Pancreas (tissue), 10 donors: ENCODE results near the gene DYNLT1. TPM values are rescaled to one million over a fixed set of nuclear protein-coding genes. Genes with fewer than 3 reads are reported as not detected.
"Not testable (repeated sequence)": the region's sequence is repeated elsewhere in the genome, so short reads cannot be mapped to it uniquely, and the experiment has no call there.

Experiments
- ATAC-seq, 4 donors: fragments of 200-7000 bp; cut with Tn5 transposase; one replicate each; pipeline versions ENCODE4 v1.8.0 to v1.9.1; 2020; ENCODE audit warnings: mild to moderate bottlenecking in 4 of 4, moderate library complexity in 4 of 4
- DNase-seq, 6 donors: peaks; one replicate each; pipeline ENCODE4 v3.0.0-alpha.2; 2020
- FAIRE-seq: peaks from 2 replicates; lab custom pipeline; 2012; peaks lifted over from hg19 to GRCh38; lab: Jason Lieb, UNC
- H3K27ac ChIP-seq, 4 donors: fragments of 200-600 bp; sonication (generic); 1 replicate in 3 of 4; 2 replicates in 1 of 4; pipeline versions ENCODE4 v1.5.0 to v1.8.0; 2020
- H3K27me3 ChIP-seq, 4 donors: fragments of 200-600 bp; one replicate each; pipeline ENCODE4 v1.8.0; 2021
- H3K36me3 ChIP-seq, 3 donors: fragments of 200-600 bp; sonication (generic) in 1 of 3; one replicate each; pipeline versions ENCODE4 v1.5.0 to v1.8.0; 2020 to 2021
- H3K4me1 ChIP-seq, 3 donors: fragments of 200-600 bp; one replicate each; pipeline ENCODE4 v1.8.0; 2021
- H3K4me3 ChIP-seq, 4 donors: fragments of 200-600 bp; sonication (generic) in 2 of 4; one replicate each; pipeline versions ENCODE4 v1.5.0 to v1.8.0; 2020 to 2021
- H3K9me3 ChIP-seq, 4 donors: fragments of 200-600 bp; one replicate each; pipeline ENCODE4 v1.8.0; 2021
- WGBS, 2 donors: extraction: QIAGEN DNeasy Blood & Tissue Kit; methylation state at CpG; one replicate each; pipeline ENCODE4 v1.1.7; 2013; 5-methylcytosine and 5-hydroxymethylcytosine counted together
- intact Hi-C, 3 donors: fragments of 100-400 bp; cut with DNase I; formaldehyde crosslinking; loops; one replicate each; pipeline versions ENCODE4 v1.11.1 to v1.14.2; 2022
- polyA plus RNA-seq, 2 donors: library from polyadenylated mRNA; stranded (reverse); fragments of 200-250 nt; gene quantifications; one replicate each; pipeline ENCODE4 v1.2.3, GENCODE V29; 2013
- total RNA-seq, 6 donors: library from RNA; stranded (reverse); fragmentation: NEBNext Ultra II Directional in 4 of 6; extraction: Animal tissue kit (Norgen Biotek cat#: 25700) in 4 of 6; gene quantifications; one replicate each; pipeline versions ENCODE4 v1.2.1 to v1.2.4, GENCODE V29; 2021 to 2023
- TF ChIP-seq, protein P1 (sequence below), 4 donors: fragments of 200-600 bp; sonication (generic) in 3 of 4; IDR thresholded peaks; one replicate each; pipeline versions ENCODE4 v1.5.0 to v1.8.0; 2021; ENCODE audit warnings: antibody characterized with exemption in 4 of 4
- donor health status: healthy with polysubstance abuse.
- donor health status: DM: no; HTN: no; CAD: no; lungs with moderate emphysema.
- donor health status: DM: no; HTN: no; CAD: no.
- donor health status: control.
- donor health status: control.
- donor health status: Bipolar disorder and iron deficiency.
- donor health status: DM: yes; HTN: yes; CAD: no.
- donor health status: DM: no; HTN: no; CAD: no.
- donor health status: DM: no; HTN: no; CAD: no.
- donor health status: DM: yes; HTN: yes; CAD: no.

The DYNLT1 gene
- total and polyA plus RNA-seq, 8 donors: 19.0 to 80.9 (median 36.8) TPM

DNA sequence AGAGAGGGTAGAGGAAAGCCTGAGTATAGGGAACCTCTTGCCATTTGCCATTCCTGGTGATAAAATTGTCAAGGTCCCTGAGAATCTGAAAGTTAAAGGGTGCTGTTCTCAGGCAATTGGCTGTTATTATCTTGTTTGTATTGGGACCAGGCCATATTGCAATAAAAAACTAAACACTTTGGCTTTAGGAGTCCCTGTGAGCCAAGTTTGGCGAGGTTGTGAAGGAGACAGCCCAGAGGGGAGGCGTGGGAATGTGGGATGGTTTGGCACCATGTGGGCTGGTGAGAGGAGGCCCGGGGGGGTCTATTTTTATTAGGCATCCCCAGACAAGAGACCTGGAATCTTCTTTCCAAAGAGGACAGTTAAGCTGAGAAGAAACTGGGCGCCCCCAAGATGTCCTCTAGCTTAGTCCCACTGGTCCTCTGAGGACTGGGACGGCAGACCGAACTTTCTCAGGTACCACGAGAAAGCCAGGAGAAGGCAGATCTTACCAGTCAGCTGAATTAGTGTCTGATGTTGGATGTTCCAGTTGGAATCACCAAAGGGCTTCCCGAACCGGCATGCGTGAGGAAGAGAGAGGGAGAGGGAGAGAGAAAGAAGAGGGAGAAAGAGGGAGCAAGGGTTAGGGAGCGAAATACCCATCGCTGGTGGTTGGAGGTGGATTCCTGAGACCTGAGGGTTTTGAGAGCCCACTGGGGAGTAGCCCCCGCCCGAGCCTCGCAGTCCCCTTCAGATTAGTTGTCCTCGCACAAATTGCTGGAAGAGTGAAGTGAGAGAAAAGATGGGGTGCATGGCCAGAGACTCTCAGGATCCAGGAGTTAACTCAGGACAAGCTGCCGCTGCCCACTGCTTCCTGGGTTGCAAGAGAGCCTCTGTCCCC, 24.4 kb downstream of the DYNLT1 start:
- Histone ChIP-seq H3K4me3 (no peak overlapping the region), H3K27ac (no peak overlapping the region), H3K9me3 (no peaks in the 10 kb centered on the region), H3K27me3 (no peaks in the 10 kb centered on the region), H3K36me3 (peaks cover 0 to 12% (median 0%) of the 10 kb centered on the region in 3 donors), H3K4me1 (peaks cover 0 to 7% (median 7%) of the 10 kb centered on the region in 3 donors)
- peak; percentile 76 to 94 (median 86) for ATAC-seq
- intact Hi-C loops: no loop called here
- peak in 1 of 6 donors; percentile 27 for DNase-seq
- TF ChIP-seq, protein P1, sequence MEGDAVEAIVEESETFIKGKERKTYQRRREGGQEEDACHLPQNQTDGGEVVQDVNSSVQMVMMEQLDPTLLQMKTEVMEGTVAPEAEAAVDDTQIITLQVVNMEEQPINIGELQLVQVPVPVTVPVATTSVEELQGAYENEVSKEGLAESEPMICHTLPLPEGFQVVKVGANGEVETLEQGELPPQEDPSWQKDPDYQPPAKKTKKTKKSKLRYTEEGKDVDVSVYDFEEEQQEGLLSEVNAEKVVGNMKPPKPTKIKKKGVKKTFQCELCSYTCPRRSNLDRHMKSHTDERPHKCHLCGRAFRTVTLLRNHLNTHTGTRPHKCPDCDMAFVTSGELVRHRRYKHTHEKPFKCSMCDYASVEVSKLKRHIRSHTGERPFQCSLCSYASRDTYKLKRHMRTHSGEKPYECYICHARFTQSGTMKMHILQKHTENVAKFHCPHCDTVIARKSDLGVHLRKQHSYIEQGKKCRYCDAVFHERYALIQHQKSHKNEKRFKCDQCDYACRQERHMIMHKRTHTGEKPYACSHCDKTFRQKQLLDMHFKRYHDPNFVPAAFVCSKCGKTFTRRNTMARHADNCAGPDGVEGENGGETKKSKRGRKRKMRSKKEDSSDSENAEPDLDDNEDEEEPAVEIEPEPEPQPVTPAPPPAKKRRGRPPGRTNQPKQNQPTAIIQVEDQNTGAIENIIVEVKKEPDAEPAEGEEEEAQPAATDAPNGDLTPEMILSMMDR (IDR thresholded peaks at IDR 0.05): no peak
- no peak for FAIRE-seq
- 82 to 85% methylated on average over 17 of the region's 17 CpGs for WGBS, 2 donors

- ATAC-seq, FAIRE-seq, intact Hi-C loops, H3K4me1 ChIP-seq, H3K4me3 ChIP-seq, H3K9me3 ChIP-seq, H3K27me3 ChIP-seq, DNase-seq, H3K27ac ChIP-seq: not testable (repeated sequence)
- WGBS, 2 donors: 92 to 96% methylated on average over 3 of the region's 3 CpGs
- H3K36me3 ChIP-seq: peaks cover 0 to 11% (median 0%) of the 10 kb centered on the region in 3 donors
Observed at GRCh38 chr6:158618289-158618688, 26.3 kb downstream of the DYNLT1 start.

DNA sequence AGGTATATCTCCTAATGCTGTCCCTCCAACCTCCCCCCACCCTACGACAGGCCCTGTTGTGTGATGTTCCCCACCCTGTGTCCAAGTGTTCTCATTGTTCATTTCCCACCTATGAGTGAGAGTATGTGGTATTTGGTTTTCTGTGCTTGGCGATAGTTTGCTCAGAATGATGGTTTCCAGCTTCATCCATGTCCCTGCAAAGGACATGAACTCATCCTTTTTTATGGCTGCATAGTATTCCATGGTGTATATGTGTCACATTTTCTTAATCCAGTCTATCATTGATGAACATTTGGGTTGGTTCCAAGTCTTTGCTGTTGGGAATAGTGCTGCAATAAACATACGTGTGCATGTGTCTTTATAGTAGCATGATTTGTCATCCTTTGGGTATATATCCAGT, 29.9 kb downstream of the DYNLT1 start:
- peaks cover 0 to 11% (median 0%) of the 10 kb centered on the region in 3 donors for H3K36me3 ChIP-seq
- H3K4me3 ChIP-seq, H3K27ac ChIP-seq, H3K9me3 ChIP-seq, intact Hi-C loops, H3K27me3 ChIP-seq, FAIRE-seq, H3K4me1 ChIP-seq, ATAC-seq: not testable (repeated sequence)
- DNase-seq: peak in 1 of 6 donors; percentile 2
- WGBS, 2 donors: 98% methylated on average over 3 of the region's 3 CpGs

GRCh38 chr6:158611541-158612370, 32.8 kb downstream of the DYNLT1 start:
- 50 to 59% methylated on average over 14 of the region's 14 CpGs for WGBS, 2 donors
- H3K36me3 ChIP-seq: peaks cover 5 to 37% (median 17%) of the 10 kb centered on the region in 3 donors
- DNase-seq: no peak
- H3K27ac ChIP-seq: no peak overlapping the region
- peak in 3 of 4 donors; percentile 14 to 75 (median 60) for ATAC-seq
- H3K4me3 ChIP-seq: no peak overlapping the region
- no peaks in the 10 kb centered on the region for H3K9me3 ChIP-seq
- H3K4me1 ChIP-seq: peaks cover 0 to 5% (median 0%) of the 10 kb centered on the region in 3 donors
- intact Hi-C loops: no loop called here
- TF ChIP-seq, protein P1 (IDR thresholded peaks at IDR 0.05): no peak
- H3K27me3 ChIP-seq: no peaks in the 10 kb centered on the region
- FAIRE-seq: no peak

GRCh38 chr6:158611039-158611438, 33.5 kb downstream of the DYNLT1 start:
- 71 to 74% methylated on average over 3 of the region's 3 CpGs for WGBS, 2 donors
- no peak overlapping the region for H3K27ac ChIP-seq
- no peaks in the 10 kb centered on the region for H3K27me3 ChIP-seq
- DNase-seq (no peak), FAIRE-seq (no peak), ATAC-seq (no peak)
- H3K4me1 ChIP-seq: peaks cover 0 to 5% (median 0%) of the 10 kb centered on the region in 3 donors
- H3K9me3 ChIP-seq: no peaks in the 10 kb centered on the region
- H3K36me3 ChIP-seq: peaks cover 7 to 44% (median 21%) of the 10 kb centered on the region in 3 donors
- intact Hi-C loops: no loop called here
- no peak overlapping the region for H3K4me3 ChIP-seq
- TF ChIP-seq, protein P1 (IDR thresholded peaks at IDR 0.05): no peak
